HepG2 (cell line): ENCODE results near the gene CTTNBP2NL. TPM values are rescaled to one million over a fixed set of nuclear protein-coding genes. Genes with fewer than 3 reads are reported as not detected.

ENCODE experiments used
- ASH2L ChIP-seq: fragments of 300-600, 200-600 bp; sonication (generic); IDR thresholded peaks from 2 replicates; pipeline ENCODE4 v1.7.0; 2017; ENCODE audit warnings: low read depth, mild to moderate bottlenecking, moderate library complexity, mixed read lengths, low read length; ENCODE audit not compliant: insufficient read length
- CCDC6 ChIP-seq: sonication (generic); formaldehyde crosslinking; IDR thresholded peaks from 2 replicates; pipeline ENCODE4 v1.8.1; 2022; ENCODE audit warnings: mild to moderate bottlenecking, missing genetic modification reagents, moderate library complexity
- FOXK2 ChIP-seq: fragments of 450-650 bp; IDR thresholded peaks from 2 replicates; pipeline ENCODE4 v1.6.1; 2016
- MYPOP ChIP-seq: sonication (generic); formaldehyde crosslinking; IDR thresholded peaks from 2 replicates; pipeline ENCODE4 v1.8.1; 2023; ENCODE audit warnings: mild to moderate bottlenecking, moderate library complexity, missing genetic modification reagents
- PITX1 ChIP-seq: sonication (generic); formaldehyde crosslinking; IDR thresholded peaks from 2 replicates; pipeline ENCODE4 v1.5.1; 2020; ENCODE audit warnings: mild to moderate bottlenecking, missing genetic modification reagents
- RFXAP ChIP-seq: sonication (generic); formaldehyde crosslinking; IDR thresholded peaks from 2 replicates; pipeline ENCODE4 v1.4.0; 2020; ENCODE audit warnings: missing genetic modification reagents, borderline replicate concordance
- SIX1 ChIP-seq: sonication (generic); formaldehyde crosslinking; IDR thresholded peaks from 2 replicates; pipeline ENCODE4 v1.4.0; 2020; ENCODE audit warnings: missing genetic modification reagents, borderline replicate concordance
- SMAD1 ChIP-seq: sonication (generic); formaldehyde crosslinking; IDR thresholded peaks from 2 replicates; pipeline ENCODE4 v1.4.0; 2020; ENCODE audit warnings: missing genetic modification reagents, low read depth, mild to moderate bottlenecking, borderline replicate concordance
- SMAD3 ChIP-seq: sonication (generic); formaldehyde crosslinking; IDR thresholded peaks from 2 replicates; pipeline ENCODE4 v1.4.0; 2020; ENCODE audit warnings: missing genetic modification reagents
- SPEN ChIP-seq: sonication (generic); formaldehyde crosslinking; IDR thresholded peaks from 2 replicates; pipeline ENCODE4 v1.5.1; 2020; ENCODE audit warnings: low read depth, mild to moderate bottlenecking, missing genetic modification reagents
- SYNCRIP ChIP-seq: fragments of 200-400 bp; formaldehyde crosslinking; IDR thresholded peaks from 2 replicates; pipeline ENCODE4 v1.6.1; 2018; ENCODE audit warnings: mild to moderate bottlenecking, low read depth, low read length; ENCODE audit not compliant: insufficient read depth
- ZBTB34 ChIP-seq: sonication (generic); formaldehyde crosslinking; IDR thresholded peaks from 2 replicates; pipeline ENCODE4 v1.8.0; 2022; ENCODE audit warnings: mild to moderate bottlenecking, missing genetic modification reagents
- ZFAT ChIP-seq: sonication (generic); formaldehyde crosslinking; conservative IDR thresholded peaks from 2 replicates; pipeline ENCODE4 v1.8.1; 2023; ENCODE audit warnings: missing genetic modification reagents, inconsistent platforms
- ZFY ChIP-seq: sonication (generic); formaldehyde crosslinking; IDR thresholded peaks from 2 replicates; pipeline ENCODE4 v1.4.0; 2020; ENCODE audit warnings: missing genetic modification reagents
- ZNF230 ChIP-seq: sonication (generic); formaldehyde crosslinking; IDR thresholded peaks from 2 replicates; pipeline ENCODE4 v1.4.0; 2020; ENCODE audit warnings: mild to moderate bottlenecking, missing genetic modification reagents
- ZNF33B ChIP-seq: sonication (generic); formaldehyde crosslinking; IDR thresholded peaks from 2 replicates; pipeline ENCODE4 v1.5.1; 2020; ENCODE audit warnings: mild to moderate bottlenecking, missing genetic modification reagents
- ZNF367 ChIP-seq: sonication (generic); formaldehyde crosslinking; IDR thresholded peaks from 2 replicates; pipeline ENCODE4 v1.4.0; 2020; ENCODE audit warnings: missing genetic modification reagents, borderline replicate concordance
- ZNF382 ChIP-seq: sonication (generic); formaldehyde crosslinking; IDR thresholded peaks from 2 replicates; pipeline ENCODE4 v1.5.0; 2020; ENCODE audit warnings: missing genetic modification reagents, mild to moderate bottlenecking, borderline replicate concordance
- ZNF431 ChIP-seq: sonication (generic); formaldehyde crosslinking; IDR thresholded peaks from 2 replicates; pipeline ENCODE4 v1.9.0; 2022; ENCODE audit warnings: missing genetic modification reagents, low read depth, mild to moderate bottlenecking, borderline replicate concordance
- ZNF441 ChIP-seq: sonication (generic); formaldehyde crosslinking; IDR thresholded peaks from 2 replicates; pipeline ENCODE4 v1.7.0; 2021; ENCODE audit warnings: missing genetic modification reagents, borderline replicate concordance
- ZNF552 ChIP-seq: sonication (generic); formaldehyde crosslinking; IDR thresholded peaks from 2 replicates; pipeline ENCODE4 v1.9.0; 2022; ENCODE audit warnings: missing genetic modification reagents, mild to moderate bottlenecking, borderline replicate concordance
- ZNF678 ChIP-seq: sonication (generic); formaldehyde crosslinking; IDR thresholded peaks from 2 replicates; pipeline ENCODE4 v1.4.0; 2020; ENCODE audit warnings: mild to moderate bottlenecking, missing genetic modification reagents
- ZNF777 ChIP-seq: sonication (generic); formaldehyde crosslinking; IDR thresholded peaks from 2 replicates; pipeline ENCODE4 v1.4.0; 2020; ENCODE audit warnings: missing genetic modification reagents
- ZXDC ChIP-seq: sonication (generic); formaldehyde crosslinking; IDR thresholded peaks from 2 replicates; pipeline ENCODE4 v1.5.0; 2020; ENCODE audit warnings: mild to moderate bottlenecking, missing genetic modification reagents
- ZZZ3 ChIP-seq: sonication (generic); formaldehyde crosslinking; IDR thresholded peaks from 2 replicates; pipeline ENCODE4 v1.4.0; 2020; ENCODE audit warnings: missing genetic modification reagents, mild to moderate bottlenecking, borderline replicate concordance
- polyA plus RNA-seq, 8 experiments: library from polyadenylated mRNA; depleted of rRNA in 3 of 8; stranded (reverse) in 7 of 8; unstranded in 1 of 8; fragments of >200 nt; fragmentation: Illumina TruSeq in 4 of 8; extraction: Trizol in 4 of 8; gene quantifications; 2 replicates each; pipeline versions ENCODE4 v1.2.1 to v1.2.3, GENCODE V29; 2011 to 2016; ENCODE audit warnings: low read depth in 4 of 8, missing spikeins in 1 of 8, mixed read lengths in 1 of 8; ENCODE audit not compliant: insufficient read depth in 1 of 8
- total RNA-seq, 5 experiments: library from RNA; depleted of rRNA; stranded (reverse); fragments of >200 nt; fragmentation: Illumina TruSeq; extraction: Trizol; gene quantifications; 2 replicates each; pipeline ENCODE4 v1.2.3, GENCODE V29; 2016; ENCODE audit warnings: low read depth in 1 of 5

The CTTNBP2NL gene
- total and polyA plus RNA-seq, 2 of the 13 experiments (the other 11 are each of a cell fraction or from before 2014, with no cell fraction given), result 2.1 to 4.1 TPM

- TF ChIP-seq FOXK2 (no peak), ZFY (CRISPR knock-in tag) (no peak), ZBTB34 (CRISPR knock-in tag) (no peak), SPEN (CRISPR knock-in tag) (no peak; the same call in 1 of the 2 replicates), ZNF367 (CRISPR knock-in tag) (no peak), ZNF552 (CRISPR knock-in tag) (no peak), ZNF382 (CRISPR knock-in tag) (no peak), ZNF230 (CRISPR knock-in tag) (no peak), ZNF678 (CRISPR knock-in tag) (no peak), ZNF33B (CRISPR knock-in tag) (no peak), RFXAP (no peak), SIX1 (CRISPR knock-in tag) (no peak), CCDC6 (CRISPR knock-in tag) (no peak), ZXDC (CRISPR knock-in tag) (no peak), SMAD1 (CRISPR knock-in tag) (no peak), ZFAT (CRISPR knock-in tag) (no peak), PITX1 (no peak), SMAD3 (CRISPR knock-in tag) (no peak), ZNF431 (CRISPR knock-in tag) (no peak), ZNF441 (CRISPR knock-in tag) (no peak), SYNCRIP (no peak), MYPOP (CRISPR knock-in tag) (no peak), ASH2L (no peak), ZNF777 (no peak; the same call in 1 of the 2 replicates), ZZZ3 (no peak)
Observed at GRCh38 chr1:112508278-112509004, 112.4 kb downstream of the CTTNBP2NL start, which contains the start of gene WNT2B (continued).
